ENCODE data around the gene CACNB4.

DNA sequence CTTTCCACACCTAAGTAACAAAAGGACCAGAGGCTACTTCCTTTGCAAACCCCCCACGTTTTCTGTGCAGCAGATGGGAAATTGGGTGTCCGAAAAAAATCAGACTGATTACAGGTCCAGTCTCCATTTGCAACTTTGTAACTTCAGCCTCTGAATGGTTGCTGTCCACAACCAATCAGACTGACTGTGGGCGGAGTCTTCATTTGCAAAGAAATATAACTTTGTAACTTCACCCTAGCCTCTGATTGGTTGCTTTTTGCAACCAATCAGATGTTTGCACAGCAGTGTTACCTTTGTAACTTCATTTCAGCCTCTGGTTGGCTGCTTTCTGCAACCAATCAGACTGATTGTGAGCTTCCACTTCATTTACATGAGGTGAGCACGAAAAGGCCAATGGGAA is 27.8 kb upstream of the CACNB4 start:
- no peak for TF ChIP-seq POLR2A (conservative IDR thresholded peaks at IDR 0.05)
- TF ChIP-seq NR3C1 (CRISPR knock-in tag; IDR thresholded peaks at IDR 0.05) = no peak
- TF ChIP-seq, protein P1, sequence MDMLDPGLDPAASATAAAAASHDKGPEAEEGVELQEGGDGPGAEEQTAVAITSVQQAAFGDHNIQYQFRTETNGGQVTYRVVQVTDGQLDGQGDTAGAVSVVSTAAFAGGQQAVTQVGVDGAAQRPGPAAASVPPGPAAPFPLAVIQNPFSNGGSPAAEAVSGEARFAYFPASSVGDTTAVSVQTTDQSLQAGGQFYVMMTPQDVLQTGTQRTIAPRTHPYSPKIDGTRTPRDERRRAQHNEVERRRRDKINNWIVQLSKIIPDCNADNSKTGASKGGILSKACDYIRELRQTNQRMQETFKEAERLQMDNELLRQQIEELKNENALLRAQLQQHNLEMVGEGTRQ (CRISPR knock-in tag; IDR thresholded peaks at IDR 0.05) = no peak
- TF ChIP-seq, protein P2, sequence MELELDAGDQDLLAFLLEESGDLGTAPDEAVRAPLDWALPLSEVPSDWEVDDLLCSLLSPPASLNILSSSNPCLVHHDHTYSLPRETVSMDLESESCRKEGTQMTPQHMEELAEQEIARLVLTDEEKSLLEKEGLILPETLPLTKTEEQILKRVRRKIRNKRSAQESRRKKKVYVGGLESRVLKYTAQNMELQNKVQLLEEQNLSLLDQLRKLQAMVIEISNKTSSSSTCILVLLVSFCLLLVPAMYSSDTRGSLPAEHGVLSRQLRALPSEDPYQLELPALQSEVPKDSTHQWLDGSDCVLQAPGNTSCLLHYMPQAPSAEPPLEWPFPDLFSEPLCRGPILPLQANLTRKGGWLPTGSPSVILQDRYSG (tag; conservative IDR thresholded peaks at IDR 0.05; ENCODE audit: low read depth) = no peak
- TF ChIP-seq SAFB2 (IDR thresholded peaks at IDR 0.05; ENCODE audit: borderline replicate concordance, low read depth, low read length, severe bottlenecking) = no peak
- TF ChIP-seq, protein P3, sequence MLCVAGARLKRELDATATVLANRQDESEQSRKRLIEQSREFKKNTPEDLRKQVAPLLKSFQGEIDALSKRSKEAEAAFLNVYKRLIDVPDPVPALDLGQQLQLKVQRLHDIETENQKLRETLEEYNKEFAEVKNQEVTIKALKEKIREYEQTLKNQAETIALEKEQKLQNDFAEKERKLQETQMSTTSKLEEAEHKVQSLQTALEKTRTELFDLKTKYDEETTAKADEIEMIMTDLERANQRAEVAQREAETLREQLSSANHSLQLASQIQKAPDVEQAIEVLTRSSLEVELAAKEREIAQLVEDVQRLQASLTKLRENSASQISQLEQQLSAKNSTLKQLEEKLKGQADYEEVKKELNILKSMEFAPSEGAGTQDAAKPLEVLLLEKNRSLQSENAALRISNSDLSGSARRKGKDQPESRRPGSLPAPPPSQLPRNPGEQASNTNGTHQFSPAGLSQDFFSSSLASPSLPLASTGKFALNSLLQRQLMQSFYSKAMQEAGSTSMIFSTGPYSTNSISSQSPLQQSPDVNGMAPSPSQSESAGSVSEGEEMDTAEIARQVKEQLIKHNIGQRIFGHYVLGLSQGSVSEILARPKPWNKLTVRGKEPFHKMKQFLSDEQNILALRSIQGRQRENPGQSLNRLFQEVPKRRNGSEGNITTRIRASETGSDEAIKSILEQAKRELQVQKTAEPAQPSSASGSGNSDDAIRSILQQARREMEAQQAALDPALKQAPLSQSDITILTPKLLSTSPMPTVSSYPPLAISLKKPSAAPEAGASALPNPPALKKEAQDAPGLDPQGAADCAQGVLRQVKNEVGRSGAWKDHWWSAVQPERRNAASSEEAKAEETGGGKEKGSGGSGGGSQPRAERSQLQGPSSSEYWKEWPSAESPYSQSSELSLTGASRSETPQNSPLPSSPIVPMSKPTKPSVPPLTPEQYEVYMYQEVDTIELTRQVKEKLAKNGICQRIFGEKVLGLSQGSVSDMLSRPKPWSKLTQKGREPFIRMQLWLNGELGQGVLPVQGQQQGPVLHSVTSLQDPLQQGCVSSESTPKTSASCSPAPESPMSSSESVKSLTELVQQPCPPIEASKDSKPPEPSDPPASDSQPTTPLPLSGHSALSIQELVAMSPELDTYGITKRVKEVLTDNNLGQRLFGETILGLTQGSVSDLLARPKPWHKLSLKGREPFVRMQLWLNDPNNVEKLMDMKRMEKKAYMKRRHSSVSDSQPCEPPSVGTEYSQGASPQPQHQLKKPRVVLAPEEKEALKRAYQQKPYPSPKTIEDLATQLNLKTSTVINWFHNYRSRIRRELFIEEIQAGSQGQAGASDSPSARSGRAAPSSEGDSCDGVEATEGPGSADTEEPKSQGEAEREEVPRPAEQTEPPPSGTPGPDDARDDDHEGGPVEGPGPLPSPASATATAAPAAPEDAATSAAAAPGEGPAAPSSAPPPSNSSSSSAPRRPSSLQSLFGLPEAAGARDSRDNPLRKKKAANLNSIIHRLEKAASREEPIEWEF (CRISPR knock-in tag; IDR thresholded peaks at IDR 0.05) = no peak
- TF ChIP-seq ZNF764 (CRISPR knock-in tag; IDR thresholded peaks at IDR 0.05; ENCODE audit: low read depth) = no peak
- TF ChIP-seq CREB1 (IDR thresholded peaks at IDR 0.05) = no peak
- TF ChIP-seq CREB1 (CRISPR knock-in tag; IDR thresholded peaks at IDR 0.05) = no peak
- TF ChIP-seq, protein P4, sequence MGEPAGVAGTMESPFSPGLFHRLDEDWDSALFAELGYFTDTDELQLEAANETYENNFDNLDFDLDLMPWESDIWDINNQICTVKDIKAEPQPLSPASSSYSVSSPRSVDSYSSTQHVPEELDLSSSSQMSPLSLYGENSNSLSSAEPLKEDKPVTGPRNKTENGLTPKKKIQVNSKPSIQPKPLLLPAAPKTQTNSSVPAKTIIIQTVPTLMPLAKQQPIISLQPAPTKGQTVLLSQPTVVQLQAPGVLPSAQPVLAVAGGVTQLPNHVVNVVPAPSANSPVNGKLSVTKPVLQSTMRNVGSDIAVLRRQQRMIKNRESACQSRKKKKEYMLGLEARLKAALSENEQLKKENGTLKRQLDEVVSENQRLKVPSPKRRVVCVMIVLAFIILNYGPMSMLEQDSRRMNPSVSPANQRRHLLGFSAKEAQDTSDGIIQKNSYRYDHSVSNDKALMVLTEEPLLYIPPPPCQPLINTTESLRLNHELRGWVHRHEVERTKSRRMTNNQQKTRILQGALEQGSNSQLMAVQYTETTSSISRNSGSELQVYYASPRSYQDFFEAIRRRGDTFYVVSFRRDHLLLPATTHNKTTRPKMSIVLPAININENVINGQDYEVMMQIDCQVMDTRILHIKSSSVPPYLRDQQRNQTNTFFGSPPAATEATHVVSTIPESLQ (CRISPR knock-in tag; IDR thresholded peaks at IDR 0.05) = no peak

All from K562 (cell line).